HUES64 (cell line): ENCODE measurements around the gene ADGRB3.

ENCODE experiments used
- H3K27ac ChIP-seq: 2 replicates; pipeline ENCODE4 v1.7.0; 2013; ENCODE audit warnings: low read depth, low read length, inconsistent platforms
- H3K27me3 ChIP-seq: 2 replicates; pipeline ENCODE4 v1.6.1; 2013; ENCODE audit warnings: mild to moderate bottlenecking, low read length; ENCODE audit not compliant: insufficient read depth
- H3K36me3 ChIP-seq: 2 replicates; pipeline ENCODE4 v1.6.1; 2013; ENCODE audit warnings: mild to moderate bottlenecking, low read length; ENCODE audit not compliant: insufficient read depth
- H3K4me1 ChIP-seq: 2 replicates; pipeline ENCODE4 v1.6.1; 2013; ENCODE audit warnings: mild to moderate bottlenecking, low read length, moderate library complexity; ENCODE audit not compliant: insufficient read depth
- H3K4me3 ChIP-seq: 2 replicates; pipeline ENCODE4 v1.5.1; 2013; ENCODE audit warnings: mild to moderate bottlenecking, low read length, moderate library complexity
- H3K9ac ChIP-seq: 2 replicates; pipeline ENCODE4 v1.6.1; 2013; ENCODE audit warnings: mild to moderate bottlenecking, low read depth, low read length
- H3K9me3 ChIP-seq: 2 replicates; pipeline ENCODE4 v1.6.1; 2013; ENCODE audit warnings: low read depth, low read length; ENCODE audit not compliant: insufficient read depth
- WGBS: fragments of 150-250, 120-280 bp; methylation state at CpG from one replicate; pipeline ENCODE4 v1.1.7; 2013; ENCODE audit warnings: missing lambda C conversion rate; 5-methylcytosine and 5-hydroxymethylcytosine counted together

The ADGRB3 gene

DNA sequence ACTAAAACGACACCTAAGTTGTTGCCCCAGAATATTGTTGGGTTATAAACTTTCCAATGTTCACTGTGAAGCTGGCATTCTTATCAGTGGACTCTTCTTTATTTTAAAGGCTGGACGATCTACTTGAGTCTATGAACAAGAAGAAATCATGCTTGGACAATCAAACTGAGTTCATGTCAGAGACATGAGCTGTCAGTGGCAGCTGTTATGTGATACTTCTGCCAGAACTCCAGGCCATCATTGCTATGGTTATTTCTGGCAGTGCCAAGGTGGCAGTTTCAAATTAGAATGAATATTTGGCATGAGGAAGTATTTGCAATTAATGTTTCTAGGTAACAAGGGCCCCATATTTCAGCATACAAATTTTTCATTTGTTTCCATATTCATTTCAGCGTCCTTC, 744.4 kb downstream of the ADGRB3 start:
- Histone ChIP-seq H3K9me3 (no peaks in the 10 kb centered on the region), H3K4me3 (no peak overlapping the region), H3K27ac (no peak overlapping the region), H3K27me3 (no peaks in the 10 kb centered on the region), H3K9ac (no peak overlapping the region), H3K36me3 (no peaks in the 10 kb centered on the region), H3K4me1 (peaks cover 16% of the 10 kb centered on the region)
- 92% methylated on average over 3 of the region's 3 CpGs for WGBS

- H3K4me3 ChIP-seq = no peak overlapping the region
- no peak overlapping the region for H3K9ac ChIP-seq
- H3K4me1 ChIP-seq = peaks cover 27% of the 10 kb centered on the region
- no peaks in the 10 kb centered on the region for H3K36me3 ChIP-seq
- no peak overlapping the region for H3K27ac ChIP-seq
- no peaks in the 10 kb centered on the region for H3K27me3 ChIP-seq
- WGBS = no CpG with 5 or more reads among the region's 3 CpGs
- H3K9me3 ChIP-seq = no peaks in the 10 kb centered on the region
Observed at GRCh38 chr6:69383627-69384026, 748.5 kb downstream of the ADGRB3 start.

DNA sequence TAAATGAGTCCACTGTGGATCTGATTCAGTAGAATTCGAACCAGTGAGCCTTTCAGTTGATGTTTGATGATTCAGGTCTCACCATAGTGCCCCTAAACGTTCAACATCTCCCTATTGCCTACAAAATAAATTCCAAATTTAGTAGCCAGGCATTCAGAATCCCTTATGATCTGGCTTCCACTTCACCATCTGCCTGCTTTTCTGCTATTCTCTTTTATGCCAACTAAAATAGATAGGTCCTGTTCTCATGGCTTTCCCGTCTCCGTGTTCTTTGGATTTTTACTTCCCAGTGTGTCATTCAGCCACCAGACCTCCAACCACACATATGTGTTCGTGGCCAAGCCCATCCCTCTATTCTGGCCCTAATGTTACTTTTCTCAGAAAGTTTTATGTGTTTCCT, 751.3 kb downstream of the ADGRB3 start:
- Histone ChIP-seq H3K36me3 (no peaks in the 10 kb centered on the region), H3K4me1 (peaks cover 31% of the 10 kb centered on the region), H3K4me3 (no peak overlapping the region), H3K27me3 (no peaks in the 10 kb centered on the region), H3K9ac (no peak overlapping the region), H3K27ac (no peak overlapping the region), H3K9me3 (no peaks in the 10 kb centered on the region)
- WGBS = 92% methylated on average over 5 of the region's 5 CpGs

DNA sequence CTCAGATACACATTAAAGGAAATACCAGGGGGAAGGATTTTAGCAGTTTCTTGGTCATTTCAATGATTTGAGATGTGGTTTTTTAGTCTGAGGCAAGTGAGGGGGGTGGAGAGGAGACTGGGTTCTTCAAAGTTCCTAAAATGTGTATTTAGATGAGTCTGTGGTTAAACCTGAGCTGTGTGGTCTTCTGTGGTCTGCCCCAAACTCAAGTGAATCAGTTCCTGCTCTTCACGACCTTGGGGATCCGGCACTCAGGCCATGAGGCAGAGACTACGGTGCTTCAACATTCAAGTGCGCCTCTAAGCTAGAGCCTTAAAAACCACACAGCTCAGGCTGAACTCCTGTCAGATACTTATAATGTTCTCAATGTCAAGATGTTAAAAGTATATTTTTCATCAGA, 755.0 kb downstream of the ADGRB3 start:
- Histone ChIP-seq H3K27me3 (no peaks in the 10 kb centered on the region), H3K9ac (no peak overlapping the region), H3K4me3 (no peak overlapping the region), H3K27ac (no peak overlapping the region), H3K4me1 (peaks cover 11% of the 10 kb centered on the region), H3K9me3 (no peaks in the 10 kb centered on the region), H3K36me3 (no peaks in the 10 kb centered on the region)
- 83% methylated on average over 4 of the region's 4 CpGs for WGBS

DNA sequence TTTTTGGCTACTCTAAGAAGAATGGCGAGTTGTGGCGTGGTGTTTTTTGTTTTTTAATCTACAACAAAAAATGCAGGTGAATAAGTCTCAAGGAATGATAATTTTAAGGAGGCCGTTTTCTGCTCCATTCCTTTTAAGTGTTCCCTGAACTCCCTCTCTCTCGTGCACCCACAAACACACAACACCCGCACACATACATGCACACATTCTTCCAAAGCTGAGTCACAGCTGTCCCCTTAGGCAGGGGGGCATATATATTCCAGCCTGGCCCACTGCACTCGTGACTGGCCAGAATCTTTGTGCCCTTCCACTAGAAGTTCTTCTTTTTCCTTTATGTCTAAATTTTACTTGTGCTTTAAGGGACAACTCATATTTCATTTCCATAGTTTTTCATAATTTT, 756.0 kb downstream of the ADGRB3 start:
- Histone ChIP-seq H3K4me1 (peaks cover 3% of the 10 kb centered on the region; the same call in 1 of the 2 replicates), H3K9ac (no peak overlapping the region), H3K9me3 (no peaks in the 10 kb centered on the region), H3K27ac (no peak overlapping the region), H3K36me3 (no peaks in the 10 kb centered on the region), H3K27me3 (no peaks in the 10 kb centered on the region), H3K4me3 (no peak overlapping the region)
- 95% methylated on average over 6 of the region's 6 CpGs for WGBS

- 94% methylated on average over 7 of the region's 7 CpGs for WGBS
- H3K4me3 ChIP-seq = no peak overlapping the region
Observed at GRCh38 chr6:69392745-69393144, 757.7 kb downstream of the ADGRB3 start.

DNA sequence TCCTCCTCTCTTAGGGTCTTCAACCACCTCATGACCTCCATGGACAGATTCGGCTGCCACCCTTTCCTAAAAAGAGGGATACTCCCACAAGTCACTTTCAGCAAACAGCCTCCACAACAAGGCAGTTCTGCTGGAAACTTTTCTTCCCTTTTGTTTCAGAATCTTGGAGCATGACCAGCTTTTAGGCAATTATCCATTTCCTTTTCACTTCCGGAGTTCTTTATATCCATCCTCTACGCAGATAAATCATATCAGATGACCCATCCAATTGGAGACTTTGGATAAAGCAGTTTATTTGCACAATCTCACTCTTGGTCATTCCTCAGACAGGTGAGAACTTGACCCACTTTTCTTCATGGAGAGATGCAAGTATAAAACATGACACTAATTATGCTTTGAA, 763.2 kb downstream of the ADGRB3 start:
- no peaks in the 10 kb centered on the region for H3K27me3 ChIP-seq
- no peak overlapping the region for H3K9ac ChIP-seq
- no peak overlapping the region for H3K27ac ChIP-seq
- H3K4me1 ChIP-seq = no peaks in the 10 kb centered on the region
- no peaks in the 10 kb centered on the region for H3K36me3 ChIP-seq
- no peak overlapping the region for H3K4me3 ChIP-seq
- H3K9me3 ChIP-seq = no peaks in the 10 kb centered on the region
- WGBS = 78% methylated on average over 3 of the region's 3 CpGs

More at GRCh38 chr6:69392745-69393144, 757.7 kb downstream of the ADGRB3 start:
- H3K27me3 ChIP-seq = no peaks in the 10 kb centered on the region
- H3K36me3 ChIP-seq = no peaks in the 10 kb centered on the region
- no peak overlapping the region for H3K9ac ChIP-seq
- H3K4me1 ChIP-seq = peaks cover 3% of the 10 kb centered on the region; the same call in 1 of the 2 replicates
- no peaks in the 10 kb centered on the region for H3K9me3 ChIP-seq
- no peak overlapping the region for H3K27ac ChIP-seq

DNA sequence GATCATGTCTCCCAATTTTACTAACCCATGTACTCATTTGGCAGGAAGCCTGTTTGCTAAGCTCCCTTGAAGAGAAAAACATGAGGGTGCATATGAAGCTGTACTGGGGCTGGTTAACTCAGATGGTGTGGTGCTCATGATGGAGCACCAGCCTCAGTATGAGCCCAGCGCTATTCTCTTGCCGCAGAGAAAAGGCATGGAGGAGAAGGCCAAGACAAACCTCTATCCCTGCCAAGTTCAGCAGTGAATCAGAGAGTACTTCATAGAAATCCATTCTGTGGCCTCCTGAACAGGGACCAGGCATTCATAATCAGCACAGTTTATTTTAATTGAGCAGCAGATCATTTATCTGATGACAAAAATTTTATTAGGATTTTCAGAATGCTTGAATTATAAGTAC, 763.6 kb downstream of the ADGRB3 start:
- Histone ChIP-seq H3K27me3 (no peaks in the 10 kb centered on the region), H3K4me1 (no peaks in the 10 kb centered on the region), H3K27ac (no peak overlapping the region), H3K36me3 (no peaks in the 10 kb centered on the region), H3K9me3 (no peaks in the 10 kb centered on the region), H3K9ac (no peak overlapping the region), H3K4me3 (no peak overlapping the region)
- WGBS = 93% methylated on average over 2 of the region's 2 CpGs

GRCh38 chr6:69408886-69409285, 773.8 kb downstream of the ADGRB3 start:
- Histone ChIP-seq H3K27ac (no peak overlapping the region), H3K9ac (no peak overlapping the region), H3K4me1 (no peaks in the 10 kb centered on the region), H3K27me3 (no peaks in the 10 kb centered on the region), H3K9me3 (no peaks in the 10 kb centered on the region), H3K36me3 (no peaks in the 10 kb centered on the region), H3K4me3 (no peak overlapping the region)
- WGBS = 60% methylated on average over 3 of the region's 3 CpGs

- Histone ChIP-seq H3K4me3 (no peak overlapping the region), H3K27ac (no peak overlapping the region), H3K4me1 (no peaks in the 10 kb centered on the region), H3K9ac (no peak overlapping the region), H3K9me3 (no peaks in the 10 kb centered on the region), H3K27me3 (no peaks in the 10 kb centered on the region), H3K36me3 (no peaks in the 10 kb centered on the region)
- 93% methylated on average over 1 of the region's 2 CpGs for WGBS
Observed at GRCh38 chr6:69416776-69417175, 781.7 kb downstream of the ADGRB3 start.

DNA sequence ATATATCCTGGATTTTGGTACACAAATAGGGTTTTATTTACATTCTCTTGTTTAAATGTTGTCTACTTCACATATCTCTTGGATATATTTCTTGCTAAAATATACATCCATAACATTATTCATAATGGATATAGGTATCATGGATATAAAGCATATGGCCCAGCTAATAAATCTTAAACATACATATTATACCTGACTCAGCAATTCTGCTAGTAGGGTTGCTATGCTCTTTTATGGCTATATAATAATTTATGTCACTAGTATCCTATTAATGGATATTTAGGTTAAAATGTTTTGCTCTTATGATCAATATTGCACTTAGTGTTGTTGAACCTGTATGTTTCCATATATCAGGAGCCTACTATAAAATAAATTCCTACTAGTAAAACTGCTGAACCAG, 786.2 kb downstream of the ADGRB3 start:
- Histone ChIP-seq H3K27ac (no peak overlapping the region), H3K36me3 (no peaks in the 10 kb centered on the region), H3K4me1 (no peaks in the 10 kb centered on the region), H3K4me3 (no peak overlapping the region), H3K9ac (no peak overlapping the region), H3K9me3 (no peaks in the 10 kb centered on the region), H3K27me3 (no peaks in the 10 kb centered on the region)

- Histone ChIP-seq H3K4me3 (no peak overlapping the region), H3K9me3 (no peaks in the 10 kb centered on the region), H3K4me1 (no peaks in the 10 kb centered on the region), H3K27ac (no peak overlapping the region), H3K9ac (no peak overlapping the region), H3K27me3 (no peaks in the 10 kb centered on the region), H3K36me3 (no peaks in the 10 kb centered on the region)
- 100% methylated on average over 1 of the region's 1 CpG for WGBS
Observed at GRCh38 chr6:69422020-69422419, 786.9 kb downstream of the ADGRB3 start.
